ENCODE data around the gene ZNF385D. TPM values are rescaled to one million over a fixed set of nuclear protein-coding genes. Genes with fewer than 3 reads are reported as not detected.

The ZNF385D gene
- total RNA-seq, 6 experiments from 2014 or later = 0.06 to 2.7 (median 0.59) TPM; not detected in 1

DNA sequence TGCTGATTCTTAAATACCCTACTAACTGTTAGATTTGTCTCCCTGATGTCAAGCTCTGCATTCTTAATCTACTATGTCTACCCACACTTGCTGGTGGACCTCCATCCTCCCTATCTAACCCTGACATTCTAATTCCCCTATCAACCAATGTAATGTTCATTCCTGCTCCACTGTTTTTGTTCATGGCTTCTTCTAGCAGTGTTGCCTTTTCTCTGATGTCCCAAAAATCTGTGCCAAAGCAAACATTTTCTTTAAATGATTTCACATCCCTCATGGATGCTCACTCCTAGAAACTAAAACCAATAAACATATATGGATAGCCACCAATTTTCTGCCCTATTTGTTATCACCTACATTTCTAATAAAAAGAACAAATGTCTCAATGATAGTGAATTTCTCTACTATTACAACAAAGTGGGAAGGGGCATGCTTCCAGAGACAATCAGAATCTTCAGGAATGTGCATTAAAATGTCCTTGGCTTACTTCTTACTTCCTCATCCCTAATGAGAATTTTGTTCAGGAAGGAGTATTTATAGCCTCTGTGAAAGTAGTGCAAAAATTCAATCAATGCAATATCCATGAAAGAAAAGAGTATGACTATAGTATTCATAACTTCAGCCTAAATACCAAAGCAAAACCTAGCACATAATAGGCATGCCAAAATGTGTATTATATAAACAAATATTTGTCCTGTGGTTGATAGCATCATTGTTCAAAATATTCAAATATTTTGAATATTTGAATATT is 273.3 kb downstream of the ZNF385D start:
- Histone ChIP-seq H3K36me3 (no peaks in the 10 kb centered on the region), H3K9me3 (no peaks in the 10 kb centered on the region), H3K4me1 (no peaks in the 10 kb centered on the region), H3K27me3 (no peaks in the 10 kb centered on the region), H3K27ac (no peak overlapping the region), H3K4me3 (no peak overlapping the region)
- TF ChIP-seq, protein P1, sequence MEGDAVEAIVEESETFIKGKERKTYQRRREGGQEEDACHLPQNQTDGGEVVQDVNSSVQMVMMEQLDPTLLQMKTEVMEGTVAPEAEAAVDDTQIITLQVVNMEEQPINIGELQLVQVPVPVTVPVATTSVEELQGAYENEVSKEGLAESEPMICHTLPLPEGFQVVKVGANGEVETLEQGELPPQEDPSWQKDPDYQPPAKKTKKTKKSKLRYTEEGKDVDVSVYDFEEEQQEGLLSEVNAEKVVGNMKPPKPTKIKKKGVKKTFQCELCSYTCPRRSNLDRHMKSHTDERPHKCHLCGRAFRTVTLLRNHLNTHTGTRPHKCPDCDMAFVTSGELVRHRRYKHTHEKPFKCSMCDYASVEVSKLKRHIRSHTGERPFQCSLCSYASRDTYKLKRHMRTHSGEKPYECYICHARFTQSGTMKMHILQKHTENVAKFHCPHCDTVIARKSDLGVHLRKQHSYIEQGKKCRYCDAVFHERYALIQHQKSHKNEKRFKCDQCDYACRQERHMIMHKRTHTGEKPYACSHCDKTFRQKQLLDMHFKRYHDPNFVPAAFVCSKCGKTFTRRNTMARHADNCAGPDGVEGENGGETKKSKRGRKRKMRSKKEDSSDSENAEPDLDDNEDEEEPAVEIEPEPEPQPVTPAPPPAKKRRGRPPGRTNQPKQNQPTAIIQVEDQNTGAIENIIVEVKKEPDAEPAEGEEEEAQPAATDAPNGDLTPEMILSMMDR (IDR thresholded peaks at IDR 0.05) = no peak
- TF ChIP-seq POLR2A (IDR thresholded peaks at IDR 0.05) = no peak
- ATAC-seq (no peak), DNase-seq (no peak)
- intact Hi-C loops (cut with DNase I) = no loop called here

DNA sequence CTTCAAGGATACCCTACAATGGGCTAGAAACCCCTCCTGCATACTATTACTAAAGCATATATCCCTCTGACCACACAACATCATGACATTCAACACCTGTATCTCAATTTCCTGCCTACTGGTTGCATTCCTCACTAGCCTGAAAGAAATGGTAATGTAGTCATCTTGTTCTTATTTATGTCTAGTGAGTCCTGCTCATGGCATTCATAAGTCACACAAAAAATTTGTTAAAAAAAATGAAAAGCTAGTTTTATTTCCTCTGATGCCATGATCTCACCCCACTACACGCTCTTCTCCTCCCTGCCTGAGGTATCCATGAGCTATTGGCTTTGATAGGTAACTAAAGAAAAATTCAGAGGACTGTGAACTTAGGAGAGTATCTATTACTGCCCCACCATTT is 284.5 kb downstream of the ZNF385D start:
- DNase-seq = no peak
- H3K4me3 ChIP-seq = no peak overlapping the region
- 43% methylated on average over 1 of the region's 1 CpG for WGBS (ENCODE audit: insufficient coverage, low coverage, low lambda C conversion rate, missing lambda C conversion rate)
- H3K9me3 ChIP-seq = no peaks in the 10 kb centered on the region
- TF ChIP-seq, protein P1 (IDR thresholded peaks at IDR 0.05) = no peak
- no peak for TF ChIP-seq POLR2A (IDR thresholded peaks at IDR 0.05)
- no peak for ATAC-seq
- no peaks in the 10 kb centered on the region for H3K4me1 ChIP-seq
- H3K27me3 ChIP-seq = no peaks in the 10 kb centered on the region
- H3K27ac ChIP-seq = no peak overlapping the region
- intact Hi-C loops (cut with DNase I) = no loop called here
- H3K36me3 ChIP-seq = no peaks in the 10 kb centered on the region

DNA sequence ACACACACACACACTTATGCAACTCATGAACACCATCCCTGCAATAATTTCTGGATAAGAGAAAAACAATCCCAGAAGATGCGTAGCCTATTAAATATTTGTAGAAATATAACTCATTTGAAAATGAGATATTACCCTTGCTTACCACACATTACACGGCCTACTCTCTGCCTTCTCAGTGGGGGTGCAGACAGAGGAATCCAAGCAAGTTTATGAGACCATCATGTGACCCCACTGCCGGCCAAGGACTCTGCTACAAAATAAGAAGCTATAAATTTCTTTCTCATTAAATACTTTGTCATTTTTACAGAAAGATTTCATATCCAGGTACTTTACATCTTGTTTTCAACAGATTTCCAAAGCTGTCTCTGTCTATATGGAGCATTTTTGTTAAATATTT is 286.3 kb downstream of the ZNF385D start:
- TF ChIP-seq POLR2A (IDR thresholded peaks at IDR 0.05) = no peak
- TF ChIP-seq, protein P1 (IDR thresholded peaks at IDR 0.05) = no peak
- H3K36me3 ChIP-seq = no peaks in the 10 kb centered on the region
- H3K27ac ChIP-seq = no peak overlapping the region
- WGBS (ENCODE audit: insufficient coverage, low coverage, low lambda C conversion rate, missing lambda C conversion rate) = 50% methylated on average over 3 of the region's 3 CpGs
- no peak overlapping the region for H3K4me3 ChIP-seq
- no peaks in the 10 kb centered on the region for H3K27me3 ChIP-seq
- intact Hi-C loops (cut with DNase I) = no loop called here
- H3K4me1 ChIP-seq = no peaks in the 10 kb centered on the region
- no peak for DNase-seq
- H3K9me3 ChIP-seq = no peaks in the 10 kb centered on the region
- no peak for ATAC-seq

DNA sequence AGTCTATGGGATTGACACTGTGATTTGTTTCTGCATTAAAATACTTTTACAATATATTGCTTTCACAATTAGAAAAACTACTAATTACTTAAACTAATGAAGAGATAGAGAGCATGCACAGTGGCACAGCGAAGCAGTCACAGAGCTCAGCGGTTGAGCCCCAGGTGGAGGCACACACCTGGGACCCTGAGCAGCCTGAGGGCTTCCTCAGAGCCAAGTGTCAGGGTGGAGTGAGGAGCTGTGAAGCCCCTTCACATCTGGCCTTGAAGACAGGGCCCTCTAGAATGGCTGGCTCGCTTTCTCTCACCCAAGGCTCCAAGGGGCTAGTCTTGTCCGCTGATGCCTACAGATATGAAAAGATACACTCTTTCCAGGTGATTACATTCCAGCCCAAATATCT is 287.7 kb downstream of the ZNF385D start:
- TF ChIP-seq, protein P1 (IDR thresholded peaks at IDR 0.05) = no peak
- no peak for TF ChIP-seq POLR2A (IDR thresholded peaks at IDR 0.05)
- DNase-seq (no peak), ATAC-seq (no peak)
- H3K27me3 ChIP-seq = no peaks in the 10 kb centered on the region
- H3K9me3 ChIP-seq = no peaks in the 10 kb centered on the region
- no peaks in the 10 kb centered on the region for H3K36me3 ChIP-seq
- no peak overlapping the region for H3K27ac ChIP-seq
- H3K4me1 ChIP-seq = no peaks in the 10 kb centered on the region
- 78% methylated on average over 4 of the region's 4 CpGs for WGBS (ENCODE audit: insufficient coverage, low coverage, low lambda C conversion rate, missing lambda C conversion rate)
- intact Hi-C loops (cut with DNase I) = no loop called here
- H3K4me3 ChIP-seq = no peak overlapping the region

DNA sequence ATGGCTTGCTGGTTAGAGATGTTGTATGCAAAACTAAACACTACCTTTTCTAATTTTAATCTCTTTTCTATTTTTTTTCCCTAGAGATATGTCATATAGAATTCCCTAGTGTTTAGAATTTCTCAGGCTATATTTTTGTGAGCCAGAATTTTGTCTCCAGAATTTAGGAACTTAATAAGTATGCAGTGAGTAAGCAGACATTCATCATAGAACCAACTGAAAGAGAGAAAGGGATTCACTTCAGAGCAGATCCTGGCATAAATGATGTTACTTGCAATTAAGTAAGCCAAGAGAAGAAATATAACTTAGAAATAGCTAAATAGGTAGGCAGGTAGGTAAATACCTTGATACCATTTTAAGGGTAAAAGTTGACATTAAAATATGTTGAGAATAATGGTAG is 288.9 kb downstream of the ZNF385D start:
- no peak overlapping the region for H3K27ac ChIP-seq
- no peaks in the 10 kb centered on the region for H3K36me3 ChIP-seq
- no peak overlapping the region for H3K4me3 ChIP-seq
- intact Hi-C loops (cut with DNase I) = no loop called here
- no peak for ATAC-seq
- no peaks in the 10 kb centered on the region for H3K4me1 ChIP-seq
- no peaks in the 10 kb centered on the region for H3K27me3 ChIP-seq
- TF ChIP-seq, protein P1 (IDR thresholded peaks at IDR 0.05) = no peak
- no peak for TF ChIP-seq POLR2A (IDR thresholded peaks at IDR 0.05)
- H3K9me3 ChIP-seq = no peaks in the 10 kb centered on the region
- no peak for DNase-seq

All from right lobe of liver (tissue), 6 donors.